ENCODE results near the gene PIK3C2A.

PIK3C2A gene

GRCh38 chr11:17161515-17161914 is 46.3 kb downstream of the PIK3C2A start:
- DNase-seq, result no peak

GRCh38 chr11:17159441-17159840 is 48.3 kb downstream of the PIK3C2A start:
- no peak for DNase-seq
